Astrocyte of the spinal cord (primary cell): ENCODE data around the gene SLC9A9.
A peak's percentile ranks its signal among the peaks of the same experiment; 100 is the strongest.

Experiments used
- DNase-seq: peaks from one replicate; pipeline ENCODE4 v3.0.0; 2011; ENCODE audit warnings: low read depth, low spot score
- H3K4me3 ChIP-seq: 2 replicates; pipeline ENCODE4 v1.5.1; 2011; ENCODE audit warnings: low read depth, mild to moderate bottlenecking, low read length, moderate library complexity
- in situ Hi-C: cut with HindIII; loops from 2 replicates; pipeline ENCODE4 v1.10.0; 2017; ENCODE audit warnings: low sequenced_read_pairs
- TF ChIP-seq, protein P1 (sequence below): IDR thresholded peaks from 2 replicates; pipeline ENCODE4 v1.5.1; 2012; ENCODE audit warnings: low read depth, mild to moderate bottlenecking, low read length, inconsistent platforms

The SLC9A9 gene

DNA sequence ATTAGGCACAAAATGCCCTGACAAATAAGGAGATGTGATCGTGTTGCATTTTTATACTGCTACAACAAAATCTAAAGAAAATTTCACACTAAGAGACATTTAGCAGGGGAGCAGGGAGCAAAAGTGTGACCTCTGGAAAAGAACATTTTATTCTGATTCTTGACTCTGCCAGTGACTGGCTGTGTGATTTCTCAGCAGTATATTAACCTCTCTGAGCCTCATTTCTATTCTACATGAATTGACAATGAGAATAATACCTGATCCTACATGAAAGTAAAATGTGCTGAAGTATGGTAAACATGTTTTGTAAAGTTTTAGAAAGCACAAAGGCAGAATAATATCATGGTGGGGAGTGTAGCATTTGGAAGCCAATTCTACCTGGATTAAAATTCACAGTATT, 273.3 kb downstream of the SLC9A9 start:
- no peak overlapping the region for H3K4me3 ChIP-seq
- TF ChIP-seq, protein P1, sequence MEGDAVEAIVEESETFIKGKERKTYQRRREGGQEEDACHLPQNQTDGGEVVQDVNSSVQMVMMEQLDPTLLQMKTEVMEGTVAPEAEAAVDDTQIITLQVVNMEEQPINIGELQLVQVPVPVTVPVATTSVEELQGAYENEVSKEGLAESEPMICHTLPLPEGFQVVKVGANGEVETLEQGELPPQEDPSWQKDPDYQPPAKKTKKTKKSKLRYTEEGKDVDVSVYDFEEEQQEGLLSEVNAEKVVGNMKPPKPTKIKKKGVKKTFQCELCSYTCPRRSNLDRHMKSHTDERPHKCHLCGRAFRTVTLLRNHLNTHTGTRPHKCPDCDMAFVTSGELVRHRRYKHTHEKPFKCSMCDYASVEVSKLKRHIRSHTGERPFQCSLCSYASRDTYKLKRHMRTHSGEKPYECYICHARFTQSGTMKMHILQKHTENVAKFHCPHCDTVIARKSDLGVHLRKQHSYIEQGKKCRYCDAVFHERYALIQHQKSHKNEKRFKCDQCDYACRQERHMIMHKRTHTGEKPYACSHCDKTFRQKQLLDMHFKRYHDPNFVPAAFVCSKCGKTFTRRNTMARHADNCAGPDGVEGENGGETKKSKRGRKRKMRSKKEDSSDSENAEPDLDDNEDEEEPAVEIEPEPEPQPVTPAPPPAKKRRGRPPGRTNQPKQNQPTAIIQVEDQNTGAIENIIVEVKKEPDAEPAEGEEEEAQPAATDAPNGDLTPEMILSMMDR = no peak
- no peak for DNase-seq
- in situ Hi-C loops = no loop called here

DNA sequence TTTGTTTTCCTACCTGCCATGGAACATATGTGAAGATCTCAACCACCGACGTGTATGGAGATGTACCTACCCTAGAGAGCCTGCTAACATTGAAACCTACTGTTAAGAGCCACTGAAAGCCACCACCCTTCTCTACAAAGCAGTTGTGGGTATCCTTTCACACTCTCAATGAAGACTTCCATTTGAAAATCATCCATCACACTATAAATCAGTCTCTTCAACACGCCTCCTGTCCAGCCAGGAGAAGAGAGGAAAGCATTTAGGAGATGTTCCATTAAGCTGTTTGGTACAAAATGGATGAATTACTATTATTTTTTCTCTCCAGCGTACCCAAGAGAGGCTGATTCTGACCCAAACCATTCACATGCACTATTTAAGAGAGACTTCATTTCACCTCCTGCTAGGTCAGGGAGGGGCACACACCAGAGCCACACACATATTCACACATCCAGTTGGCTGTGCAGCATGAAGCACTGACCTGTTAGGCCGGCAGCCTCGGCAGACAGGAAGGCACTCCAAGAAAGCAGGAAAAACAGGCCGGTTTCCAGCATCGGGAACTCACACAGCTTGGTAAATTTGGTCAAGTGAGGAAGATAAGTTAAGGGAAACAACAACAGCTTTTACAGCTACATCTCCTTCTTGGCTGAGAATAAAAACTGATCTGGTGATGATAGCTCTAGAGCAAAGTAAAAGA, 274.5 kb downstream of the SLC9A9 start:
- no peak for DNase-seq
- H3K4me3 ChIP-seq = no peak overlapping the region
- in situ Hi-C loops = no loop called here
- TF ChIP-seq, protein P1 = no peak

DNA sequence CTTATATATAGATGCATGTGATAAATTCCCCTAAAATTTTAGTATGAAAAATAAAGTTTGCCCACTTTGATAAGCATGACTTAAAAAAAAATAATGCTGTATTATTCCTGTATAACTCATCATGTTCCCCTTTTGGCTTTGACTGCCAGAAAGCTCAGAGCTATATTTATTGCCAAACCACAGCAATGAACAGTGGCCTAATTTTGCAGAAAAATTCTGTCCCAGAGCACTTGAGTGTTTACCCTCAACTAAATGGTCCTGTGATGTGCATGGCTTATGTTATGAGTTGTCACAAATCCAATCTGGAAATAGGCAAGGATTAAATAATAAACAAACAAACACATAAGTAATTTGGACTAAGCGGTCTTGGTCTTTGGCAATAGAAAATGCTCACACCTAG, 276.7 kb downstream of the SLC9A9 start:
- in situ Hi-C loops = no loop called here
- no peak overlapping the region for H3K4me3 ChIP-seq
- TF ChIP-seq, protein P1 = no peak
- peak; percentile 33 for DNase-seq

DNA sequence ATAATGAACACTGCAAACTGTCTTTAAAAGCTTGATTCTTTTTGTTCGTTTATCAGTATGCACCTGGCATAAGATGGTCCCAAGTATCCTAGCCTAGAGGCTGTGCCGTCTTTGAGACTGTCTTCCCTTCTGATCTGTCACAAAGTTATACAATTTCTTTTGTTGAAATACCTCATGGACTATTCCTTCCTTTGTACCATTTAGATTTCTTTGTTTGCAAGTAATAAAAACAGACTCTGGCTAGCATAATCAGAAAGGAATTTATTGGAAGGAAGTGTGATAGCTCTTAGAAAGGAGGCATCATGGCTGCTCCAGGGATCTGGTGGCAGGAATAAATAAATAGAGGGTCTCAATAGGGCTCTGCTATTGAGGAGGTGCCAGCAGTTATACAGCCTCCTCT, 280.4 kb downstream of the SLC9A9 start:
- peak; percentile 27 for DNase-seq
- no peak overlapping the region for H3K4me3 ChIP-seq
- in situ Hi-C loops = no loop called here
- TF ChIP-seq, protein P1 = no peak

DNA sequence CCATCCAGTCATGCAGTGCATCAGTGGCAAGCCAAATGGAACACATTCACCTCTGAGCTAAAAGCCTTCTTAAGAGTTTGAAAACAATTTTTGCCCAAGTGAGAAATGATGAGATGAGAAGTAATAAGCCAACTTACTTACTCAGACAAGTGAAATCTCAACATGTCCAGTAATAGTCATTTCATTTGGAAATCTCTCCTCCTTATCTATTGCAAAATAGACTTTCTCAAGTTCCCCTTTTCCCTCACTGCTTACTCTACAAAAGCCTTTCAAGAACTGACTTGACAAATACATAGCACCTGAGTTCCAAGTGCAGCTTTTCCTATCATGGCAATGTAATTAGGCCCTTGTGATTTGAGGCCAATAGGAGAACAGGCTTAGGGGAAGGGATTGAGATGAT, 282.3 kb downstream of the SLC9A9 start:
- no peak for DNase-seq
- in situ Hi-C loops = no loop called here
- TF ChIP-seq, protein P1 = no peak
- no peak overlapping the region for H3K4me3 ChIP-seq

DNA sequence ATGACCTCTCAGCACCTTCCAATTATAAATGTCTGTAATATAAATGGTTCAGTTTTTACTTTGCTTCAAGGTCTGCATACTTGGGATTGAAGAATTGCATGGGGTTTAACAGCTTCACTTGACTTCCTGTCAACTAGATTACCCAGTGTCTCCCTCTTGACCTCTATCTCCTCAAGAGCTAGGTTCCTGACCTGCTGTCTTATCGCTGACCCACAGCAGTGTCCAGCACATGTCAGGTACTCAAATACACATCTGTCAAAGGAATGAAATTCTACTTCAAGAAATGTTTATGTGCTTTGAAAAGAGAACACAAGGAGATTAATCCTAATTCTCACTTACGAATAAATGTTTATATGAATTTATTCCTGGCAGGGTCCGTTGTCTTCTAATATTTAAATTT, 284.5 kb downstream of the SLC9A9 start:
- no peak overlapping the region for H3K4me3 ChIP-seq
- TF ChIP-seq, protein P1 = no peak
- in situ Hi-C loops = no loop called here
- no peak for DNase-seq
